Measurements from ENCODE around the gene CYLD.

The CYLD gene

GRCh38 chr16:50804290-50804907 lies 62.5 kb downstream of the CYLD start:
- no peak overlapping the region for H3K4me3 ChIP-seq (replicated peaks in 1 of 2; ENCODE audit: low read depth in 2 of 2, low read length in 2 of 2)
- no peak for TF ChIP-seq CTCF (IDR thresholded peaks at IDR 0.05; ENCODE audit: low read depth, low read length)
- no peak for DNase-seq (ENCODE audit: low read depth in 2 of 2)

- DNase-seq (ENCODE audit: low read depth in 2 of 2), result peak; percentile 92 to 94
- TF ChIP-seq CTCF (IDR thresholded peaks at IDR 0.05; ENCODE audit: low read depth, low read length), result peak; percentile 78
Observed at GRCh38 chr16:50806099-50807062, 64.5 kb downstream of the CYLD start.

GRCh38 chr16:50808929-50809538 lies 67.1 kb downstream of the CYLD start:
- no peak for DNase-seq (ENCODE audit: low read depth in 2 of 2)
- no peak for TF ChIP-seq CTCF (IDR thresholded peaks at IDR 0.05; ENCODE audit: low read depth, low read length)
- H3K4me3 ChIP-seq (replicated peaks in 1 of 2; ENCODE audit: low read depth in 2 of 2, low read length in 2 of 2), result no peak overlapping the region

More at GRCh38 chr16:50806099-50807062, 64.5 kb downstream of the CYLD start:
- peak overlapping the region; percentile 14 to 51 for H3K4me3 ChIP-seq (replicated peaks in 1 of 2; ENCODE audit: low read depth in 2 of 2, low read length in 2 of 2)

- TF ChIP-seq CTCF (IDR thresholded peaks at IDR 0.05; ENCODE audit: low read depth, low read length), result no peak
- H3K4me3 ChIP-seq (replicated peaks in 1 of 2; ENCODE audit: low read depth in 2 of 2, low read length in 2 of 2), result no peak overlapping the region
- no peak for DNase-seq (ENCODE audit: low read depth in 2 of 2)
Observed at GRCh38 chr16:50809561-50809960, 67.7 kb downstream of the CYLD start.

GRCh38 chr16:50810241-50810965 lies 68.5 kb downstream of the CYLD start:
- TF ChIP-seq CTCF (IDR thresholded peaks at IDR 0.05; ENCODE audit: low read depth, low read length), result no peak
- no peak for DNase-seq (ENCODE audit: low read depth in 2 of 2)
- no peak overlapping the region for H3K4me3 ChIP-seq (replicated peaks in 1 of 2; ENCODE audit: low read depth in 2 of 2, low read length in 2 of 2)

GRCh38 chr16:50812046-50812445 lies 70.2 kb downstream of the CYLD start:
- H3K4me3 ChIP-seq (replicated peaks in 1 of 2; ENCODE audit: low read depth in 2 of 2, low read length in 2 of 2), result no peak overlapping the region
- DNase-seq (ENCODE audit: low read depth in 2 of 2), result no peak
- no peak for TF ChIP-seq CTCF (IDR thresholded peaks at IDR 0.05; ENCODE audit: low read depth, low read length)

Data from cardiac fibroblast (primary cell).